Stimulated activated CD4-positive, alpha-beta T cell treated with anti-CD3 and anti-CD28 coated beads, Interleukin-2, amount 100 ng/mL, for 24 hours (primary cell): ENCODE data around the gene CEP78.

Source experiments
- DNase-seq, 2 donors: peaks; one replicate each; pipeline ENCODE4 v3.0.0-alpha.2; 2020

The CEP78 gene

GRCh38 chr9:78314550-78314949 is 78.7 kb downstream of the CEP78 start:
- no peak for DNase-seq

GRCh38 chr9:78314953-78315870 is 79.3 kb downstream of the CEP78 start:
- no peak for DNase-seq

GRCh38 chr9:78316166-78316892 is 80.5 kb downstream of the CEP78 start:
- DNase-seq: no peak

GRCh38 chr9:78319197-78320029 is 83.5 kb downstream of the CEP78 start:
- DNase-seq: no peak

- no peak for DNase-seq
Observed at GRCh38 chr9:78320030-78320693, 84.3 kb downstream of the CEP78 start.

- no peak for DNase-seq
Observed at GRCh38 chr9:78320875-78321496, 85.1 kb downstream of the CEP78 start.

- DNase-seq: no peak
Observed at GRCh38 chr9:78321505-78321904, 85.6 kb downstream of the CEP78 start.

- no peak for DNase-seq
Observed at GRCh38 chr9:78324068-78324650, 88.3 kb downstream of the CEP78 start.

- no peak for DNase-seq
Observed at GRCh38 chr9:78324682-78325081, 88.8 kb downstream of the CEP78 start.

GRCh38 chr9:78325343-78325742 is 89.5 kb downstream of the CEP78 start:
- no peak for DNase-seq

- DNase-seq: no peak
Observed at GRCh38 chr9:78325846-78326360, 90.0 kb downstream of the CEP78 start.

GRCh38 chr9:78326564-78326963 is 90.7 kb downstream of the CEP78 start:
- DNase-seq: no peak
